ENCODE measurements around the gene TTLL11. TPM values are rescaled to one million over a fixed set of nuclear protein-coding genes. Genes with fewer than 3 reads are reported as not detected.

TTLL11 gene
- polyA plus RNA-seq, 4 donors = 6.6 to 9.3 (median 7.9) TPM

Other genes starting within 250 kb of the TTLL11 start
- 10 to 100 TPM; 45.5 to 76.0 (median 75.5) TPM for gene NDUFA8, start 66.5 kb upstream of the TTLL11 start, polyA plus RNA-seq (ENCODE audit: insufficient read length in 4 of 4)
- 1 to 10 TPM in 3 of 4 donors, not detected in 1; 1.6 to 2.6 (median 2.3) TPM for gene MORN5, start 66.6 kb upstream of the TTLL11 start, polyA plus RNA-seq (ENCODE audit: insufficient read length in 4 of 4)
- 1 to 10 TPM; 1.8 to 4.7 (median 3.5) TPM for gene LHX6, start 135.6 kb upstream of the TTLL11 start, polyA plus RNA-seq (ENCODE audit: insufficient read length in 4 of 4)
- 10 to 100 TPM; 31.6 to 41.6 (median 34.5) TPM for gene RBM18, start 171.5 kb upstream of the TTLL11 start, polyA plus RNA-seq (ENCODE audit: insufficient read length in 4 of 4)
- gene MRRF, start 171.6 kb upstream of the TTLL11 start, polyA plus RNA-seq (ENCODE audit: insufficient read length in 4 of 4) = 10 to 100 TPM; 21.9 to 46.3 (median 44.9) TPM

Data from left renal pelvis (tissue), 4 donors.